Ureter (tissue), 1 donor: Measurements from ENCODE around the gene MOBP. TPM values are rescaled to one million over a fixed set of nuclear protein-coding genes. Genes with fewer than 3 reads are reported as not detected.

Experiments
- DNase-seq: peaks from one replicate; pipeline ENCODE4 v3.0.0-alpha.2; 2020; ENCODE audit warnings: low spot score
- total RNA-seq: library from RNA; stranded (reverse); gene quantifications from one replicate; pipeline ENCODE4 v1.2.4, GENCODE V29; 2023
- donor health status: DM: yes; HTN: yes; CAD: no.

The MOBP gene
- total RNA-seq, 1 donor from 2014 or later, result not detected

DNA sequence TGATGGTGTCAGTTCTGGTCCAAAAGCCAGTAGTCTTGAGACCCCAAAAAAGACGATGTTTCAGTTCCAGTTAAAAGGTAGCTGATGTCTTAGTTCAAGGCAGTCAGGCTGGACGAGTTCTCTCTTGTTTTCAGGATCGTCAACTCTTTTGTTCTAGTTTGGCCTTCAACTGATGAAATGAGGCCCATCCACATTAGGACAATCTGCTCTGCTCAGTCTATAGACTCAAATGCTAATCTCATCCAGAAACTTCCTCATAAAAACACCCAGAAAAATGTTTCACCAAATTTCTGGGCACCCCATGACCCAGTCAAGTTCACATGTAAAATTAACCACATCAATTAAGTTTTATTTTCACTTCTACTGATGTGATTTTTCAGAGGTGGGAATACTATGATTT, 74.0 kb downstream of the MOBP start:
- no peak for DNase-seq

GRCh38 chr3:39541917-39542329, 74.4 kb downstream of the MOBP start:
- no peak for DNase-seq

- DNase-seq, result no peak
Measured at GRCh38 chr3:39542588-39542988, 75.1 kb downstream of the MOBP start.

GRCh38 chr3:39548282-39548681, 80.8 kb downstream of the MOBP start:
- no peak for DNase-seq

- DNase-seq, result no peak
Measured at GRCh38 chr3:39550354-39551051, 83.0 kb downstream of the MOBP start.

Other genes with a start within 250 kb of the MOBP start
- gene CX3CR1, start 187.6 kb upstream of the MOBP start, total RNA-seq, result 1.5 TPM
- gene CCR8, start 138.0 kb upstream of the MOBP start, total RNA-seq, result not detected
- 36.0 TPM for gene SLC25A38, start 84.3 kb upstream of the MOBP start, total RNA-seq
- 1,330 TPM for gene RPSA, start 61.0 kb upstream of the MOBP start, total RNA-seq